Lower leg skin (tissue), 4 donors: ENCODE results near the gene ST3GAL4. TPM values are rescaled to one million over a fixed set of nuclear protein-coding genes. Genes with fewer than 3 reads are reported as not detected.
"Not testable (repeated sequence)": the region's sequence is repeated elsewhere in the genome, so short reads cannot be mapped to it uniquely, and the experiment has no call there.

ENCODE experiments used
- DNase-seq, 2 donors: peaks; one replicate each; pipeline ENCODE4 v3.0.0-alpha.2; 2019; ENCODE audit warnings: low spot score in 2 of 2
- H3K4me3 ChIP-seq: fragments of 200-600 bp; sonication (generic); 2 replicates; pipeline ENCODE4 v1.5.1; 2017; ENCODE audit warnings: mild to moderate bottlenecking, low read depth; ENCODE audit not compliant: poor library complexity, severe bottlenecking
- POLR2A ChIP-seq, 2 donors: fragments of 450-650 bp; IDR thresholded peaks; one replicate each; pipeline ENCODE4 v1.6.1; 2016 to 2017; ENCODE audit warnings: antibody characterized with exemption in 2 of 2, mild to moderate bottlenecking in 1 of 2, moderate library complexity in 1 of 2
- WGBS, 2 donors: methylation state at CpG; one replicate each; pipeline ENCODE4 v1.1.5; 2018; 5-methylcytosine and 5-hydroxymethylcytosine counted together
- intact Hi-C: fragments of 100-400 bp; cut with DNase I; formaldehyde crosslinking; loops from one replicate; pipeline ENCODE4 v1.15.0; 2023; ENCODE audit warnings: low total_unique reads
- total RNA-seq, 4 donors: library from RNA; depleted of rRNA; stranded (reverse); fragments of >200 nt; gene quantifications; one replicate each; pipeline ENCODE4 v1.1.0, GENCODE V29; 2016
- TF ChIP-seq, protein P1 (sequence below), 3 donors: fragments of 450-650 bp; IDR thresholded peaks; one replicate each; pipeline ENCODE4 v1.5.1; 2016; ENCODE audit warnings: antibody characterized with exemption in 3 of 3, mild to moderate bottlenecking in 3 of 3, moderate library complexity in 2 of 3

The ST3GAL4 gene, protein sequence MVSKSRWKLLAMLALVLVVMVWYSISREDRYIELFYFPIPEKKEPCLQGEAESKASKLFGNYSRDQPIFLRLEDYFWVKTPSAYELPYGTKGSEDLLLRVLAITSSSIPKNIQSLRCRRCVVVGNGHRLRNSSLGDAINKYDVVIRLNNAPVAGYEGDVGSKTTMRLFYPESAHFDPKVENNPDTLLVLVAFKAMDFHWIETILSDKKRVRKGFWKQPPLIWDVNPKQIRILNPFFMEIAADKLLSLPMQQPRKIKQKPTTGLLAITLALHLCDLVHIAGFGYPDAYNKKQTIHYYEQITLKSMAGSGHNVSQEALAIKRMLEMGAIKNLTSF
- 10 to 100 TPM; 12.6 to 27.0 (median 17.1) TPM for total RNA-seq

DNA sequence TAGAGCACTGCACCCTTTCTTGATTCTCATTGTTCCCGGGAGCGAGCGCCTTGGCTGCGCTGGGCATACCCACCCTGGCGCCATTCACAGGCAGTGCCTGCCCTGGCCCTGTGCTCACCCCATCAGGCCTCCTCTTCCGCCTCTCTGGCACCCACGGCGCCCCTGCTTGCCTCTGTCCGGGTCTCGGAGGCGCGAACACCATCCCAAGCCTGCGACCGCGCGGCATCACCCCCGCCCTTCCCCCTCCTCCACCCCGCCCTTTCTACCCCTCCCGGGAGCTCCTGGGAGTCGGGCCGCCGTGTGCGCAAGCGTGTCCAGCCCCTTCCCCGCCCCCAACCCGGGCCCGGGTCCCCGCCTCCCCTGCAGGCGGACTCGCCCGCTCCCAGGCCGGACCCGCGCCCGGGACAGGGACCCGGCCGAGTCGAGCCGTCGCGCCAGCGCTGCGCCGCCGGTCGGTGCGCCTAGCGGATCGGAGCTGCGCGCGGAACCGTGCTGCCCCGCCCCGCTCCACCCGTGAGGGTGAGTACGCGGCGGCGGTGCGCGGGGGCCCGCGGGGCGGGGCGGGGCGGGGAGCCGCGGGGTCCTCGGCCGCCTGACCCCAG lies at the start of gene ST3GAL4:
Gene ST3GAL4 (plus strand): TSS at position 363 of the 602 bp plus-strand sequence. CDS start 50,470 bp downstream, outside the sequence.
- intact Hi-C loops, result no loop called here
- peak within 1 kb of the TSS; percentile 30 for H3K4me3 ChIP-seq
- no peak for TF ChIP-seq POLR2A (IDR thresholded peaks at IDR 0.05)
- TF ChIP-seq, protein P1, sequence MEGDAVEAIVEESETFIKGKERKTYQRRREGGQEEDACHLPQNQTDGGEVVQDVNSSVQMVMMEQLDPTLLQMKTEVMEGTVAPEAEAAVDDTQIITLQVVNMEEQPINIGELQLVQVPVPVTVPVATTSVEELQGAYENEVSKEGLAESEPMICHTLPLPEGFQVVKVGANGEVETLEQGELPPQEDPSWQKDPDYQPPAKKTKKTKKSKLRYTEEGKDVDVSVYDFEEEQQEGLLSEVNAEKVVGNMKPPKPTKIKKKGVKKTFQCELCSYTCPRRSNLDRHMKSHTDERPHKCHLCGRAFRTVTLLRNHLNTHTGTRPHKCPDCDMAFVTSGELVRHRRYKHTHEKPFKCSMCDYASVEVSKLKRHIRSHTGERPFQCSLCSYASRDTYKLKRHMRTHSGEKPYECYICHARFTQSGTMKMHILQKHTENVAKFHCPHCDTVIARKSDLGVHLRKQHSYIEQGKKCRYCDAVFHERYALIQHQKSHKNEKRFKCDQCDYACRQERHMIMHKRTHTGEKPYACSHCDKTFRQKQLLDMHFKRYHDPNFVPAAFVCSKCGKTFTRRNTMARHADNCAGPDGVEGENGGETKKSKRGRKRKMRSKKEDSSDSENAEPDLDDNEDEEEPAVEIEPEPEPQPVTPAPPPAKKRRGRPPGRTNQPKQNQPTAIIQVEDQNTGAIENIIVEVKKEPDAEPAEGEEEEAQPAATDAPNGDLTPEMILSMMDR (IDR thresholded peaks at IDR 0.05), result no peak
- 1% methylated on average over 26 of the region's 71 CpGs for WGBS, 2 donors
- peak; percentile 51 to 94 for DNase-seq

DNA sequence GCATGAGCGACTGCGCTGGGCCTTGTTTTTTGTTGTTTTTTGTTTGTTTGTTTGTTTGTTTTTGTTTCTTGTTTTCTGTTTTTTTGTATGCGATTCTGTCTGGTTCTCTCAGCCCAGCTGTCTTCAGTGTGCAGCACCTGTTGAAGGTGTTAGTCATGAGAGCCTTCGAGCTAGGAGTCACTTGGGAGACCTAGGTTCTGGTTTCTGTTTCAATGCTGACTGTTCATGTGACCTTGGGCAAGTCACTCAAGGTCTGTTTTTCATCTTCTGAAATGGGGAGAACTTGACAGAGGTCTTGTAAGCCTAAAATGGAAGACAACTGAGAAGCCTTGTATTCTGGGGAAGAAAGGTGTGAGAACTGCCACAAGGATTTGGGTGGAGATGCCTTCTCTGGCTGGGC lies 49.8 kb upstream of the ST3GAL4 start:
- TF ChIP-seq POLR2A (IDR thresholded peaks at IDR 0.05), result no peak
- TF ChIP-seq, protein P1 (IDR thresholded peaks at IDR 0.05), result no peak
- WGBS, 2 donors, result 89 to 91% methylated on average over 4 of the region's 4 CpGs
- intact Hi-C loops, result no loop called here
- no peak for DNase-seq
- no peak overlapping the region for H3K4me3 ChIP-seq

DNA sequence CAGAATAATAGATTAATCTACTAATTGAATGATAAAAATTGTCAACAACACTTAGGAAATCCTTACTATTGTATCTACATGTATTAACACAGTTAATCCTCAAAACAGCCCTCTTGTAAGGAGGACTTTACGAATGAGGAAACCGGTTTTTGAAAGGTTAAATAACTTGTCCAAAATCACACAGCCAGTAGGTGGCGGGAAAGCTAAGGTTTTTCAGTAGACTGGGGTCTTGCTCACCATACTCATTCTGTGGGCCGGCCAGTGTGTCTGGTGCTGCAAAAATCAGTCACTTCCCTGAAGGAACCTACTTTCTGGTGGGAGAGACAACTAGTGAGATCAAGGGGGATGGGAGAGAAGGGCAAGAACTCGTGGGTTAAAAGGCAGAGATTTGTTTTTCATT lies 47.8 kb upstream of the ST3GAL4 start:
- H3K4me3 ChIP-seq, result no peak overlapping the region
- WGBS, 2 donors, result 46 to 48% methylated on average over 5 of the region's 5 CpGs
- intact Hi-C loops, result no loop called here
- no peak for TF ChIP-seq POLR2A (IDR thresholded peaks at IDR 0.05)
- TF ChIP-seq, protein P1 (IDR thresholded peaks at IDR 0.05), result no peak
- no peak for DNase-seq

DNA sequence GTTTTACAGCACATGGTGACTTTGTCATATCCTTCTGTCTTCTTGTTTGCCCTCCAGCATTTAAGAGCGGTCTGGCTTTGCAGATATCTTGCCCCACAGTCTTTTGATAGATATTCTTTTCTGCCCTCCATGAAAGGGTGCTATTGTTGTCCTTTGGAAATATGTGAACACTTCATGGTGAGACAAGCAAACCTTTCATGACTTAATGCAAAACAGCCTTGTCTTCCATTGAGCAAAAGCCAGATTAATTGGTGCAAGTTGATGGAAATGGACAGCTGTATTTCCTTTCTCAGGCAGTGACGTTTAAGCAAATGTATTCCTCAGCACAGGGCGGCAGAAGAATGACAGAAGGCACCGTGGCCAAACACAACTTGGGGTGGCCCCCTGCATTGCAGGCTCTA lies 47.2 kb upstream of the ST3GAL4 start:
- intact Hi-C loops, result no loop called here
- no peak for DNase-seq
- 64 to 73% methylated on average over 4 of the region's 4 CpGs for WGBS, 2 donors
- H3K4me3 ChIP-seq, result no peak overlapping the region
- no peak for TF ChIP-seq POLR2A (IDR thresholded peaks at IDR 0.05)
- TF ChIP-seq, protein P1 (IDR thresholded peaks at IDR 0.05), result no peak

DNA sequence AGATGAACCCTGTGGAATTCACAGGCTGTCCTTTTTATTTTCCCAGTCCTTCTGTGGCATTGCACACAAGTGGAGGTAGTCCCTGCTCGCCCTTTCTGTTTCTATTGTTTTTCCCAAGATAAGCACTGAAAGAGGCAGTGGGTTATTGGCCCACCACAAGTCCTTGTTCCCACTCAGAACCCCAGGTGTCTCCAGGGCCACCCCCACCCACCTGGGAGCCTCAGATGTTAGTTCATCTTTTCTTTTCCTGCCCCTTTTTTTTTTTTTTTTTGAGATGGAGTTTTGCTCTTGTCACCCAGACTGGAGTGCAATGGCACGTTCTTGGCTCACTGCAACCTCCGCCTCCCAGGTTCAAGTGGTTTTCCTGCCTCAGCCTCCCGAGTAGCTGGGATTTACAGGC lies 46.7 kb upstream of the ST3GAL4 start:
- H3K4me3 ChIP-seq, intact Hi-C loops, DNase-seq: not testable (repeated sequence)
- WGBS, 2 donors, result 85 to 92% methylated on average over 4 of the region's 4 CpGs

DNA sequence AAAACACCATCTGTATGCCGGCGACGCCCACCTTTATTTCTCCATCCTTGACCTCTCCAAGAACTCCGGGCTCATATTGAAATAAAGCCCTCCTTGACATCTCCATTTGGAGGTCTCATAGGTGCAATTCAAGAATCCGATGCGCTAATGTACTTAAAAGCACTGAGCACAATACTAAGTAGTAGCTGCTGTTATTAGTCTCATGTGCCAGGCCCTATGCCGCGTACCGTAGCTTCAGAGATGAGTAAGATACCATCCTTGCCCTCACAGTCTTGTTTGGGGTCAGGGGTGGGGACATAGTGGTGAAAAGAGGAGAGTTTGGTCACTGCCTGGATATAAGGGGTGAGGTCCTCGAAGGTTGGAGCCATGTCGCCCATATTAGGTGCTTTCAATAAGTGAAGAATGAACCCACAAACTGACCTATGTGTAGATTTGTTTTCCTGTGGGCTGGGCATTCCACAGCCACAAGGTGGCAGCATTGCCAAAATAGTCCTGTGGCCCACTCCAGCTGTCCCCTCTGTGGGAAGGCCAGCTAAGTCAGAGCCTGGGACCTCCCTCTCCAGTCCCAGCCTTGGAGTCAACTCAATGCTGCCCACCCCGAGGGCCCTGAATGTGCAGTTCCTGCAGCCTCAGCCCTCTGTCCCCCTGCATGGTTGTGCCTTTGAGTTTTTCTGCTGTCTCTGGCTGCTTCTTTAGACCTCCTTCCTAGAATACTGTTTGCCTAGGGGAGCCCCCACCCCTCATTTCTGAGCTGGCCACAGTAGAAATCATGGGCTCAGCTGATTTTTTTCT lies 45.1 kb upstream of the ST3GAL4 start:
- H3K4me3 ChIP-seq, result no peak overlapping the region
- DNase-seq, result peak; percentile 73 to 93
- TF ChIP-seq, protein P1 (IDR thresholded peaks at IDR 0.05), result peak in 1 of 3 donors; percentile 61
- no peak for TF ChIP-seq POLR2A (IDR thresholded peaks at IDR 0.05)
- intact Hi-C loops, result loop anchor here (2.0 kb wide), 1 partner anchor 174 kb away; no protein-coding TSS in a partner anchor
- WGBS, 2 donors, result 61 to 63% methylated on average over 12 of the region's 12 CpGs
